Kidney (tissue), 14 donors: ENCODE results near the gene HOXD1. TPM values are rescaled to one million over a fixed set of nuclear protein-coding genes. Genes with fewer than 3 reads are reported as not detected.

Source experiments
- DNase-seq, 5 donors: peaks; one replicate each; pipeline ENCODE4 v3.0.0-alpha.2; 2013 to 2020
- FAIRE-seq: peaks from 2 replicates; lab custom pipeline; 2012; peaks lifted over from hg19 to GRCh38; lab: Jason Lieb, UNC
- H3K27ac ChIP-seq, 2 donors: one replicate each; pipeline ENCODE4 v1.7.0; 2013; ENCODE audit warnings: low read depth in 2 of 2, low read length in 2 of 2, inconsistent platforms in 1 of 2
- H3K27me3 ChIP-seq: one replicate; pipeline ENCODE4 v1.7.1; 2013; ENCODE audit warnings: low read length, inconsistent platforms; ENCODE audit not compliant: control insufficient read depth, insufficient read depth
- H3K36me3 ChIP-seq, 3 donors: one replicate each; pipeline versions ENCODE4 v1.7.0 to v1.7.1; 2013; ENCODE audit warnings: low read length in 3 of 3, control low read depth in 1 of 3, inconsistent platforms in 1 of 3; ENCODE audit not compliant: insufficient read depth in 3 of 3, control insufficient read depth in 2 of 3
- H3K4me1 ChIP-seq, 3 donors: one replicate each; pipeline versions ENCODE4 v1.7.0 to v1.7.1; 2013; ENCODE audit warnings: low read length in 3 of 3, inconsistent platforms in 1 of 3, low read depth in 1 of 3; ENCODE audit not compliant: control insufficient read depth in 2 of 3, insufficient read depth in 2 of 3
- H3K4me3 ChIP-seq, 3 donors: one replicate each; pipeline versions ENCODE4 v1.7.0 to v1.8.1; 2013; ENCODE audit warnings: low read length in 3 of 3, control low read depth in 1 of 3, inconsistent platforms in 1 of 3
- H3K9ac ChIP-seq, 3 donors: one replicate each; pipeline versions ENCODE4 v1.7.0 to v1.7.1; 2013; ENCODE audit warnings: low read length in 3 of 3, control low read depth in 1 of 3, inconsistent platforms in 1 of 3
- H3K9me3 ChIP-seq, 3 donors: one replicate each; pipeline versions ENCODE4 v1.7.0 to v1.7.1; 2013; ENCODE audit warnings: low read length in 3 of 3, control low read depth in 1 of 3, inconsistent platforms in 1 of 3; ENCODE audit not compliant: control insufficient read depth in 2 of 3, insufficient read depth in 1 of 3
- intact Hi-C: fragments of 100-400 bp; cut with DNase I; formaldehyde crosslinking; loops from one replicate; pipeline ENCODE4 v1.11.1; 2022
- polyA plus RNA-seq: library from polyadenylated mRNA; stranded (reverse); fragments of 350-450 nt; fragmentation: Illumina TruSeq; extraction: RNeasy Lipid Tissue Mini Kit (QIAGEN cat#74804); gene quantifications from one replicate; pipeline ENCODE4 v1.2.3, GENCODE V29; 2014; ENCODE audit warnings: low read depth, low replicate concordance; ENCODE audit not compliant: insufficient read depth
- total RNA-seq: library from RNA; stranded (reverse); fragmentation: NEBNext Ultra II Directional; extraction: Animal tissue kit (Norgen Biotek cat#: 25700); gene quantifications from one replicate; pipeline ENCODE4 v1.2.1, GENCODE V29; 2021
- TF ChIP-seq, protein P1 (sequence below): IDR thresholded peaks from 3 replicates; pipeline ENCODE4 v1.5.1; 2012; ENCODE audit warnings: mild to moderate bottlenecking, moderate library complexity, borderline replicate concordance; ENCODE audit not compliant: insufficient read depth; ENCODE audit errors: extremely low read depth
- donor health status: control.
- donor health status: control.
- donor health status: control.
- donor health status: control.
- donor health status: control.
- donor health status: DM: yes; HTN: yes; CAD: no.
- donor health status: Normal renal cell carcinoma (clear cell type).

HOXD1 gene
- total and polyA plus RNA-seq, 2 donors from 2014 or later = 4.3 to 11.3 TPM

DNA sequence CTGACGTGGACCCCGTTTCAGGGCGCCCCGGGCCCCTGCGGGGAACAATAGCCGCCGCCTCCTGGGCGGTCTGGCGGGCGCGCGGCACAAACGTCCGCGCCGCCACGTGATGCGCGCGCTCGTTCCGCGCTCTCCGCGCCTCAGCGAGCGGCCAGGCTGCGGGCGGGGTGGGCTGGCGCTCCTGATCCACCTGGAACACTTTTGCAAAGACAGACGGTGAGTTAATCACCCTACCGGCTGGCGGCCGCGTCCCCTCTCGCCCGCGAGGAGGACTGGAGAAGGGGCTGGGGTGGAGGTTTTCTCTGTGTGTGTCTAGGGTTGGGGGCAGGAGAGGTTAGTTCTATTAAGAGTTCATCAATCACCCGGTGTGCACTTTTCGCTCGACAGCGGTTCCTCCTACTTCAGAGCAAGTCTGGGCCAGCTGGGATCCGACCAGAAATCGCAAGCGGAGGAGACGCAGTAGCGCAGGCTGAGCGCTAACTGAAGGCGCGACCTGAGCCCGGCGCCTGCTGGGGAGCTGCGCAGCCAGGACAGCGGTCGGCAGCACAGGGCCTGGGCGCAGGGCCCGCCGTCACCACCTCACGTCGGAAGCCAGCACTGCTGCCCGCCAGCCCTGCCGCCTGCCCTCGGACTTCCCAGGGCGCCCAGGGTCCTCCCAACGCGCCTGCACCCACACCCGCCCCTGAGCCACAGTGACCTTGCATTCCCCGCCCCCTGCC is 10.3 kb upstream of the HOXD1 start:
- FAIRE-seq = no peak
- H3K27me3 ChIP-seq = no peaks in the 10 kb centered on the region
- no peaks in the 10 kb centered on the region for H3K36me3 ChIP-seq
- TF ChIP-seq, protein P1, sequence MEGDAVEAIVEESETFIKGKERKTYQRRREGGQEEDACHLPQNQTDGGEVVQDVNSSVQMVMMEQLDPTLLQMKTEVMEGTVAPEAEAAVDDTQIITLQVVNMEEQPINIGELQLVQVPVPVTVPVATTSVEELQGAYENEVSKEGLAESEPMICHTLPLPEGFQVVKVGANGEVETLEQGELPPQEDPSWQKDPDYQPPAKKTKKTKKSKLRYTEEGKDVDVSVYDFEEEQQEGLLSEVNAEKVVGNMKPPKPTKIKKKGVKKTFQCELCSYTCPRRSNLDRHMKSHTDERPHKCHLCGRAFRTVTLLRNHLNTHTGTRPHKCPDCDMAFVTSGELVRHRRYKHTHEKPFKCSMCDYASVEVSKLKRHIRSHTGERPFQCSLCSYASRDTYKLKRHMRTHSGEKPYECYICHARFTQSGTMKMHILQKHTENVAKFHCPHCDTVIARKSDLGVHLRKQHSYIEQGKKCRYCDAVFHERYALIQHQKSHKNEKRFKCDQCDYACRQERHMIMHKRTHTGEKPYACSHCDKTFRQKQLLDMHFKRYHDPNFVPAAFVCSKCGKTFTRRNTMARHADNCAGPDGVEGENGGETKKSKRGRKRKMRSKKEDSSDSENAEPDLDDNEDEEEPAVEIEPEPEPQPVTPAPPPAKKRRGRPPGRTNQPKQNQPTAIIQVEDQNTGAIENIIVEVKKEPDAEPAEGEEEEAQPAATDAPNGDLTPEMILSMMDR = no peak
- DNase-seq = peak; percentile 86 to 93 (median 89)
- H3K4me3 ChIP-seq = peak overlapping the region; percentile 49 to 68 (median 59)
- H3K27ac ChIP-seq = peak overlapping the region; percentile 82 to 89
- peaks cover 3 to 16% (median 9%) of the 10 kb centered on the region in 3 donors for H3K4me1 ChIP-seq
- peak overlapping the region in 2 of 3 donors; percentile 49 to 63 for H3K9ac ChIP-seq
- H3K9me3 ChIP-seq = no peaks in the 10 kb centered on the region
- intact Hi-C loops = no loop called here

DNA sequence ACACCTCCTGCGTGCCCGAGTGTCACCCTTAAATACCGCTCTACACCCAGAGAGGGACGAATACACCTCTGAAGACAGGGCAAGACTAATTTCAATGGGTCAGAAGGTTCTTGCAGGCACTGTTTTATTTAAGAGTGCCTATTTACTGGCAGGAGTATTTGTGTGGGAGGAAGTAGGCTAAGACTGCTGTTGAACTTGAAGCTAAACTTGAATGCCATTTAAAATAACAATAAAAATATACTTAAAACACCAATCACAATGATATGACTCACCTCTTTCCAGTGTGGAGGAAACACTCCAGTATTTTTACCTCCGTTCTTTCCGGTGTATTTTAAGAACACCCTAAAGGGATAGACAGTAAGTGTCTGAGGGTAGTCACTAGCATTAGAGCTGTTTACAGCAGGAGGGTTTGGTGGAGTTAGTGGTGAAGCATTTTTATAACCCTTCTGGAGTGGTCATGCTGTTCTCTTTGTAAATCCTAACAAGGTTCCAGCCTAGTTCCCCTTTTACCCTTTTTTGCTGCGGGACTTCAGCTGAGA is 9.6 kb upstream of the HOXD1 start:
- Histone ChIP-seq H3K9me3 (no peaks in the 10 kb centered on the region), H3K36me3 (no peaks in the 10 kb centered on the region), H3K27me3 (no peaks in the 10 kb centered on the region), H3K9ac (no peak overlapping the region), H3K4me3 (peak overlapping the region in 2 of 3 donors; percentile 59 to 68), H3K27ac (peak overlapping the region; percentile 82 to 89), H3K4me1 (peaks cover 3 to 16% (median 9%) of the 10 kb centered on the region in 3 donors)
- TF ChIP-seq, protein P1 = no peak
- intact Hi-C loops = no loop called here
- DNase-seq (peak in 2 of 5 donors; percentile 64 to 68), FAIRE-seq (no peak)

DNA sequence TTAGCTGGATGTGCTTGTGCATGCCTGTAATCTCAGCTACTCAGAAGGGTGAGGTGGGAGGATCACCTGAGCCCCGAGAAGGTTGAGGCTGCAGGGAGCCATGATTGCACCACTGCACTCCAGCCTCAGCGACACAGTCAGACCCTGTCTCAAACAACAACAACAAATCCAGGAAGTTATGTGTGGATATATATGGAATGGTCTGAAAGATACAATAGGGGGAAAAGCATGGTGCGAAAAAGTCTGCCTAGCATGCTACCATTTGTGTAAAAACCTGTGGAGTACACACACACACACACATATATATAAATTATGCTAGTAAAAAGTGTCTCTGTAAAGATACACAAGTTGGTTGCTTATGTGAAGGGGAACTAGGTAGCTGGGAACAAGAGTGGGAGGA is 6.9 kb upstream of the HOXD1 start:
- Histone ChIP-seq H3K4me1 (peaks cover 0 to 10% (median 3%) of the 10 kb centered on the region in 3 donors), H3K27ac (no peak overlapping the region), H3K9me3 (no peaks in the 10 kb centered on the region), H3K36me3 (no peaks in the 10 kb centered on the region), H3K9ac (no peak overlapping the region), H3K27me3 (no peaks in the 10 kb centered on the region), H3K4me3 (no peak overlapping the region)
- no peak for DNase-seq
- intact Hi-C loops = no loop called here
- TF ChIP-seq, protein P1 = no peak
- FAIRE-seq = no peak
